Transverse colon (tissue), 4 donors: Measurements from ENCODE around the gene DHCR24.

Source experiments
- POLR2A ChIP-seq: fragments of 450-650 bp; IDR thresholded peaks from one replicate; pipeline ENCODE4 v1.6.1; 2016; ENCODE audit warnings: antibody characterized with exemption, mild to moderate bottlenecking, moderate library complexity
- POLR2AphosphoS5 ChIP-seq, 3 donors: sonication (generic); formaldehyde crosslinking; IDR thresholded peaks; one replicate each; pipeline ENCODE4 v1.6.1; 2016; ENCODE audit warnings: antibody characterized with exemption in 3 of 3
- TF ChIP-seq, protein P1 (sequence below), 5 experiments: fragments of 200-600 bp in 3 of 5; fragments of 450-650 bp in 2 of 5; sonication (generic) in 3 of 5; IDR thresholded peaks; 1 replicate in 2 of 5; 2 replicates in 3 of 5; pipeline ENCODE4 v1.5.1; 2016 to 2017; ENCODE audit warnings: antibody characterized with exemption in 5 of 5, inconsistent platforms in 3 of 5, mild to moderate bottlenecking in 2 of 5, moderate library complexity in 1 of 5

DNA sequence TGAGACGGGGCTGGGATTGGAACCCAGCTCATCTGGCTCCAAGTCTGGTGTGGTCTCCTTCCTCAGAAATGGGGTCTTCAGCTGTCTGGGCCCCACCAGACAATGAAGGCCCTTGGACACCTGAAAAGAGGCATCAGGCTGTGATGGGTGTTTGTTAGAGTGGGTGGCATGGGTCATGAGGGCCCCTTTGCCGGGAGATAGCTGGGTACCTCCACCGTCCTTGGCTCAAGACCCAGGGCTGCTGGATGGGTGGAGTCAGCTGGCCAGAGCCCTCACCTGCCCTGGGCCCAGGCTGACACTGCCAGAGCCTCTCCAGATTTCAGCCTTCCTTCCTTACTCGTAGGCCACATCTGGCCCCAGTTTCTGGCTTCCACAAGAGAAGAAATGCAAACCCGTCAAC lies 72.4 kb downstream of the DHCR24 start:
- TF ChIP-seq POLR2A: no peak
- TF ChIP-seq, protein P1, sequence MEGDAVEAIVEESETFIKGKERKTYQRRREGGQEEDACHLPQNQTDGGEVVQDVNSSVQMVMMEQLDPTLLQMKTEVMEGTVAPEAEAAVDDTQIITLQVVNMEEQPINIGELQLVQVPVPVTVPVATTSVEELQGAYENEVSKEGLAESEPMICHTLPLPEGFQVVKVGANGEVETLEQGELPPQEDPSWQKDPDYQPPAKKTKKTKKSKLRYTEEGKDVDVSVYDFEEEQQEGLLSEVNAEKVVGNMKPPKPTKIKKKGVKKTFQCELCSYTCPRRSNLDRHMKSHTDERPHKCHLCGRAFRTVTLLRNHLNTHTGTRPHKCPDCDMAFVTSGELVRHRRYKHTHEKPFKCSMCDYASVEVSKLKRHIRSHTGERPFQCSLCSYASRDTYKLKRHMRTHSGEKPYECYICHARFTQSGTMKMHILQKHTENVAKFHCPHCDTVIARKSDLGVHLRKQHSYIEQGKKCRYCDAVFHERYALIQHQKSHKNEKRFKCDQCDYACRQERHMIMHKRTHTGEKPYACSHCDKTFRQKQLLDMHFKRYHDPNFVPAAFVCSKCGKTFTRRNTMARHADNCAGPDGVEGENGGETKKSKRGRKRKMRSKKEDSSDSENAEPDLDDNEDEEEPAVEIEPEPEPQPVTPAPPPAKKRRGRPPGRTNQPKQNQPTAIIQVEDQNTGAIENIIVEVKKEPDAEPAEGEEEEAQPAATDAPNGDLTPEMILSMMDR (IDR thresholded peaks at IDR 0.05): no peak
- no peak for TF ChIP-seq POLR2AphosphoS5 (IDR thresholded peaks at IDR 0.05)
